ENCODE data around the gene MRAP2.

DNA sequence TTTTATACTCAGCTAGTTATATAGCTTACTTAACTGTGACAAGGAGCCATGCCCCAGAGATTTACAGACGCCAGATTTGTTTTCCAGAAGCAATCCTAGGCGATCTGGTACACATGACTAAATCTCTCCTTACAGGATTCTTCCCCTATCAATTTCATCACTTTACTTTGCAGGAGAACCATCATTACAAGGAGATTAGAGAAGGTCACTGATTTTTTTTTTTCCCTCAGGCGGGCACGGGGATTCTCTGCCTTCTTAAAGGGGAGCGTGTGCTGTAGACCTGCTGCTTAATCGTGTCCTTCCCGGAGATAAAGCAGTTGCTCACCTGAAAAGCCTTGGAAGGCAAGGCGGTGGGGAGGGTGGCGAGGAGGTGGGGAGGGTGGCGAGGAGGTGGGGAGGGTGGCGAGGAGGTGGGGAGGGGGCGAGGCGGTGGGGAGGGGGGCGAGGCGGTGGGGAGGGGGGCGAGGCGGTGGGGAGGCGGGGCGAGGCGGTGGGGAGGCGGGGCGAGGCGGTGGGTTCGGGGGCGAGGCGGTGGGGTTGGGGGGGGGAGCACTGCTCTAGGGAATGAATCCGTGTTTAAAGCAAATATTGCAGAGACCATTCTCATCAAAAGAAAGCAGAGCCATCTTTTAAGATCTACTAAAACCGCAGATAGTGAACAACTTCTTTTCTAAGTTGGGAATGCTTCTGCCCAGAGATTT is 14.3 kb upstream of the MRAP2 start:
- TF ChIP-seq, protein P1, sequence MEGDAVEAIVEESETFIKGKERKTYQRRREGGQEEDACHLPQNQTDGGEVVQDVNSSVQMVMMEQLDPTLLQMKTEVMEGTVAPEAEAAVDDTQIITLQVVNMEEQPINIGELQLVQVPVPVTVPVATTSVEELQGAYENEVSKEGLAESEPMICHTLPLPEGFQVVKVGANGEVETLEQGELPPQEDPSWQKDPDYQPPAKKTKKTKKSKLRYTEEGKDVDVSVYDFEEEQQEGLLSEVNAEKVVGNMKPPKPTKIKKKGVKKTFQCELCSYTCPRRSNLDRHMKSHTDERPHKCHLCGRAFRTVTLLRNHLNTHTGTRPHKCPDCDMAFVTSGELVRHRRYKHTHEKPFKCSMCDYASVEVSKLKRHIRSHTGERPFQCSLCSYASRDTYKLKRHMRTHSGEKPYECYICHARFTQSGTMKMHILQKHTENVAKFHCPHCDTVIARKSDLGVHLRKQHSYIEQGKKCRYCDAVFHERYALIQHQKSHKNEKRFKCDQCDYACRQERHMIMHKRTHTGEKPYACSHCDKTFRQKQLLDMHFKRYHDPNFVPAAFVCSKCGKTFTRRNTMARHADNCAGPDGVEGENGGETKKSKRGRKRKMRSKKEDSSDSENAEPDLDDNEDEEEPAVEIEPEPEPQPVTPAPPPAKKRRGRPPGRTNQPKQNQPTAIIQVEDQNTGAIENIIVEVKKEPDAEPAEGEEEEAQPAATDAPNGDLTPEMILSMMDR (IDR thresholded peaks at IDR 0.05): no peak
- no peak for TF ChIP-seq POLR2A (IDR thresholded peaks at IDR 0.05)
- no peak for TF ChIP-seq POLR2AphosphoS5 (IDR thresholded peaks at IDR 0.05)
